ENCODE results near the gene RPL21.
"Not testable (repeated sequence)": the region's sequence is repeated elsewhere in the genome, so short reads cannot be mapped to it uniquely, and the experiment has no call there.

RPL21 gene

GRCh38 chr13:27251166-27252091, at the start of gene RPL21:
Gene RPL21 (plus strand): TSS chr13:27251558. CDS start chr13:27253777, 2,219 bp downstream.
- peaks cover 36% of the 10 kb centered on the region for H3K36me3 ChIP-seq (ENCODE audit: control insufficient read depth, low read depth, low read length)
- H3K4me1 ChIP-seq (ENCODE audit: control insufficient read depth, low read depth, low read length) = peaks cover 11% of the 10 kb centered on the region
- peak within 1 kb of the TSS; percentile 95 for H3K27ac ChIP-seq (ENCODE audit: low read length)
- H3K27me3 ChIP-seq (ENCODE audit: control insufficient read depth, insufficient read depth, low read length) = no peaks in the 10 kb centered on the region
- peak within 1 kb of the TSS; percentile 99 for H3K4me3 ChIP-seq (ENCODE audit: low read length)
- H3K9ac ChIP-seq (ENCODE audit: low read length) = peak within 1 kb of the TSS; percentile 100
- no peaks in the 10 kb centered on the region for H3K9me3 ChIP-seq (ENCODE audit: control insufficient read depth, low read depth, low read length)

GRCh38 chr13:27201661-27202060, 49.7 kb upstream of the RPL21 start:
- Histone ChIP-seq H3K36me3 (ENCODE audit: control insufficient read depth, low read depth, low read length) (no peaks in the 10 kb centered on the region), H3K9ac (ENCODE audit: low read length) (no peak overlapping the region), H3K27ac (ENCODE audit: low read length) (no peak overlapping the region), H3K27me3 (ENCODE audit: control insufficient read depth, insufficient read depth, low read length) (no peaks in the 10 kb centered on the region), H3K4me1 (ENCODE audit: control insufficient read depth, low read depth, low read length) (no peaks in the 10 kb centered on the region), H3K4me3 (ENCODE audit: low read length) (no peak overlapping the region), H3K9me3 (ENCODE audit: control insufficient read depth, low read depth, low read length) (no peaks in the 10 kb centered on the region)

- no peaks in the 10 kb centered on the region for H3K9me3 ChIP-seq (ENCODE audit: control insufficient read depth, low read depth, low read length)
- H3K36me3 ChIP-seq (ENCODE audit: control insufficient read depth, low read depth, low read length) = no peaks in the 10 kb centered on the region
- no peaks in the 10 kb centered on the region for H3K4me1 ChIP-seq (ENCODE audit: control insufficient read depth, low read depth, low read length)
- no peak overlapping the region for H3K4me3 ChIP-seq (ENCODE audit: low read length)
- no peaks in the 10 kb centered on the region for H3K27me3 ChIP-seq (ENCODE audit: control insufficient read depth, insufficient read depth, low read length)
- H3K9ac ChIP-seq (ENCODE audit: low read length) = no peak overlapping the region
- no peak overlapping the region for H3K27ac ChIP-seq (ENCODE audit: low read length)
Observed at GRCh38 chr13:27203186-27203585, 48.2 kb upstream of the RPL21 start.

- Histone ChIP-seq H3K27ac (ENCODE audit: low read length) (no peak overlapping the region), H3K4me1 (ENCODE audit: control insufficient read depth, low read depth, low read length) (no peaks in the 10 kb centered on the region), H3K4me3 (ENCODE audit: low read length) (no peak overlapping the region)
Observed at GRCh38 chr13:27203854-27204253, 47.5 kb upstream of the RPL21 start.

GRCh38 chr13:27208514-27208913, 42.8 kb upstream of the RPL21 start:
- Histone ChIP-seq H3K9ac (ENCODE audit: low read length) (no peak overlapping the region), H3K4me1 (ENCODE audit: control insufficient read depth, low read depth, low read length) (no peaks in the 10 kb centered on the region), H3K36me3 (ENCODE audit: control insufficient read depth, low read depth, low read length) (no peaks in the 10 kb centered on the region), H3K27ac (ENCODE audit: low read length) (no peak overlapping the region), H3K27me3 (ENCODE audit: control insufficient read depth, insufficient read depth, low read length) (no peaks in the 10 kb centered on the region), H3K4me3 (ENCODE audit: low read length) (no peak overlapping the region), H3K9me3 (ENCODE audit: control insufficient read depth, low read depth, low read length) (no peaks in the 10 kb centered on the region)

More at GRCh38 chr13:27203854-27204253, 47.5 kb upstream of the RPL21 start:
- H3K27me3 ChIP-seq (ENCODE audit: control insufficient read depth, insufficient read depth, low read length) = no peaks in the 10 kb centered on the region
- H3K36me3 ChIP-seq (ENCODE audit: control insufficient read depth, low read depth, low read length) = no peaks in the 10 kb centered on the region
- no peaks in the 10 kb centered on the region for H3K9me3 ChIP-seq (ENCODE audit: control insufficient read depth, low read depth, low read length)
- H3K9ac ChIP-seq (ENCODE audit: low read length) = no peak overlapping the region

- no peaks in the 10 kb centered on the region for H3K27me3 ChIP-seq (ENCODE audit: control insufficient read depth, insufficient read depth, low read length)
- H3K9ac ChIP-seq (ENCODE audit: low read length) = no peak overlapping the region
- H3K4me3 ChIP-seq (ENCODE audit: low read length) = no peak overlapping the region
- H3K9me3 ChIP-seq (ENCODE audit: control insufficient read depth, low read depth, low read length) = no peaks in the 10 kb centered on the region
- H3K4me1 ChIP-seq (ENCODE audit: control insufficient read depth, low read depth, low read length) = no peaks in the 10 kb centered on the region
- no peaks in the 10 kb centered on the region for H3K36me3 ChIP-seq (ENCODE audit: control insufficient read depth, low read depth, low read length)
- no peak overlapping the region for H3K27ac ChIP-seq (ENCODE audit: low read length)
Observed at GRCh38 chr13:27211271-27211670, 40.1 kb upstream of the RPL21 start.

GRCh38 chr13:27211771-27212364, 39.5 kb upstream of the RPL21 start:
- Histone ChIP-seq H3K27me3 (ENCODE audit: control insufficient read depth, insufficient read depth, low read length) (no peaks in the 10 kb centered on the region), H3K4me3 (ENCODE audit: low read length) (no peak overlapping the region), H3K36me3 (ENCODE audit: control insufficient read depth, low read depth, low read length) (no peaks in the 10 kb centered on the region), H3K9ac (ENCODE audit: low read length) (no peak overlapping the region), H3K9me3 (ENCODE audit: control insufficient read depth, low read depth, low read length) (no peaks in the 10 kb centered on the region), H3K4me1 (ENCODE audit: control insufficient read depth, low read depth, low read length) (no peaks in the 10 kb centered on the region), H3K27ac (ENCODE audit: low read length) (no peak overlapping the region)

- not testable (repeated sequence) for H3K9me3 ChIP-seq (ENCODE audit: control insufficient read depth, low read depth, low read length); H3K27ac ChIP-seq (ENCODE audit: low read length); H3K9ac ChIP-seq (ENCODE audit: low read length); H3K27me3 ChIP-seq (ENCODE audit: control insufficient read depth, insufficient read depth, low read length); H3K36me3 ChIP-seq (ENCODE audit: control insufficient read depth, low read depth, low read length); H3K4me1 ChIP-seq (ENCODE audit: control insufficient read depth, low read depth, low read length); H3K4me3 ChIP-seq (ENCODE audit: low read length)
Observed at GRCh38 chr13:27213386-27213785, 38.0 kb upstream of the RPL21 start.

GRCh38 chr13:27217791-27218190, 33.6 kb upstream of the RPL21 start:
- H3K36me3 ChIP-seq (ENCODE audit: control insufficient read depth, low read depth, low read length); H3K4me3 ChIP-seq (ENCODE audit: low read length); H3K27ac ChIP-seq (ENCODE audit: low read length); H3K27me3 ChIP-seq (ENCODE audit: control insufficient read depth, insufficient read depth, low read length); H3K4me1 ChIP-seq (ENCODE audit: control insufficient read depth, low read depth, low read length); H3K9me3 ChIP-seq (ENCODE audit: control insufficient read depth, low read depth, low read length); H3K9ac ChIP-seq (ENCODE audit: low read length): not testable (repeated sequence)

- H3K4me3 ChIP-seq (ENCODE audit: low read length); H3K36me3 ChIP-seq (ENCODE audit: control insufficient read depth, low read depth, low read length); H3K4me1 ChIP-seq (ENCODE audit: control insufficient read depth, low read depth, low read length); H3K27ac ChIP-seq (ENCODE audit: low read length); H3K9ac ChIP-seq (ENCODE audit: low read length); H3K9me3 ChIP-seq (ENCODE audit: control insufficient read depth, low read depth, low read length): not testable (repeated sequence)
- H3K27me3 ChIP-seq (ENCODE audit: control insufficient read depth, insufficient read depth, low read length) = peaks cover 17% of the 10 kb centered on the region
Observed at GRCh38 chr13:27218861-27219260, 32.5 kb upstream of the RPL21 start.

GRCh38 chr13:27219611-27220010, 31.7 kb upstream of the RPL21 start:
- Histone ChIP-seq H3K27me3 (ENCODE audit: control insufficient read depth, insufficient read depth, low read length) (peaks cover 20% of the 10 kb centered on the region), H3K9ac (ENCODE audit: low read length) (no peak overlapping the region), H3K36me3 (ENCODE audit: control insufficient read depth, low read depth, low read length) (no peaks in the 10 kb centered on the region), H3K27ac (ENCODE audit: low read length) (no peak overlapping the region), H3K9me3 (ENCODE audit: control insufficient read depth, low read depth, low read length) (no peaks in the 10 kb centered on the region), H3K4me1 (ENCODE audit: control insufficient read depth, low read depth, low read length) (no peaks in the 10 kb centered on the region), H3K4me3 (ENCODE audit: low read length) (no peak overlapping the region)

GRCh38 chr13:27222100-27222499, 29.3 kb upstream of the RPL21 start:
- not testable (repeated sequence) for H3K9me3 ChIP-seq (ENCODE audit: control insufficient read depth, low read depth, low read length); H3K9ac ChIP-seq (ENCODE audit: low read length); H3K27ac ChIP-seq (ENCODE audit: low read length); H3K36me3 ChIP-seq (ENCODE audit: control insufficient read depth, low read depth, low read length); H3K4me3 ChIP-seq (ENCODE audit: low read length); H3K4me1 ChIP-seq (ENCODE audit: control insufficient read depth, low read depth, low read length)
- H3K27me3 ChIP-seq (ENCODE audit: control insufficient read depth, insufficient read depth, low read length) = peaks cover 35% of the 10 kb centered on the region
